ENCODE data around the gene PRDX2. TPM values are rescaled to one million over a fixed set of nuclear protein-coding genes. Genes with fewer than 3 reads are reported as not detected.

PRDX2 gene
- total RNA-seq, 1 donor from 2014 or later = 692 TPM

DNA sequence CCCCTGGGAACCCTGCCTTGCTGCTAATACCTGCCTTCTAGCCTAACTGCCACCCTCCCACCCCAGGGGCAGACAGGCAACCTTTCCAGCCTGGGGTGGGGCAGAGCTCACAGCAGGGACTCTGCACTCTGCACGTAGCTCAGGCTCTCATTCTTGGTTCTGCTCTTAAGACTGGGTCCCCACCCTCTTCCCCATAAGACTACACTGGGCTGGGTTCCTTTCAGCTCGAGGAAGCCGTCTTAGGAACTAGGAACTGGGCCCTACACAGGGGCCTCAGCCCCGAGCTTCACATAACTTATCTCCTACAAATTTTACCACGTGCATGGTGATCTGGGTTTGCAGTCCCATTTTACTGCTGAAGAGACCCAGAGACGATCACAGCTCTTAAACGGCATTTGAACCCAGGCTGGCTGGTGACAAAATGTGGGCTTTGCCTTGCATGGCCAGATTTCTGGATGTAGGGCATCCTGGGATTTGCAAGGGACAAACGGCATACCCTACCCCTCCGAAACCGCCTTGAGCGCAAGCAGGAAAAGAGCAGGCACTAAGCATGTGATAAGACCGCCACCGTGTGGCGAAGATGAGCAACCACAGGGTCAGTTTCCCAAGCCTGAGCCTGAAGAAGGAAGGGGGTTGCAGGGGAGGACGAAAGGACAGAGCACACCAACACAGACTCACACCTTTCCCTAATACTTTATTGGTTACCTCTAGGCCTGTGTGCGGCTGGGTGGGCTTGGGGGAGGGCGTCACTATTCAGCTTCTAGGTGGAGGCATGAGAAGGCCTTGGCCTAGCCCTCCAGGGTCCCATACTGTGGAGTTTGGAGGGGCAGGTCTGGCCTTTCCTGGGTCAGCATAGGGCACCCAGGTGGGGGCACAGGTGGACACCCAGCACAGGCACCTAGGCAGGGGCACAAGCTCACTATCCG lies 5.2 kb downstream of the PRDX2 start:
- peak; percentile 90 for DNase-seq (ENCODE audit: missing footprints)
- intact Hi-C loops (cut with DNase I) = loop anchor here (1.0 to 2.0 kb wide), 2 partner anchors 19 to 30 kb away; no protein-coding TSS in a partner anchor
- peak; percentile 21 for ATAC-seq

GRCh38 chr19:12794971-12795381 lies 6.6 kb downstream of the PRDX2 start:
- no peak for DNase-seq (ENCODE audit: missing footprints)
- intact Hi-C loops (cut with DNase I) = no loop called here
- no peak for ATAC-seq

- DNase-seq (ENCODE audit: missing footprints) (no peak), ATAC-seq (no peak)
- intact Hi-C loops (cut with DNase I) = no loop called here
Measured at GRCh38 chr19:12794196-12794941, 7.2 kb downstream of the PRDX2 start.

GRCh38 chr19:12793290-12794195 lies 8.1 kb downstream of the PRDX2 start:
- DNase-seq (ENCODE audit: missing footprints) = peak; percentile 95
- ATAC-seq = peak; percentile 53
- intact Hi-C loops (cut with DNase I) = no loop called here

GRCh38 chr19:12792853-12793289 lies 8.7 kb downstream of the PRDX2 start:
- DNase-seq (ENCODE audit: missing footprints) (no peak), ATAC-seq (no peak)
- intact Hi-C loops (cut with DNase I) = no loop called here

- peak; percentile 91 for DNase-seq (ENCODE audit: missing footprints)
- intact Hi-C loops (cut with DNase I) = no loop called here
- no peak for ATAC-seq
Measured at GRCh38 chr19:12792051-12792852, 9.3 kb downstream of the PRDX2 start.

DNA sequence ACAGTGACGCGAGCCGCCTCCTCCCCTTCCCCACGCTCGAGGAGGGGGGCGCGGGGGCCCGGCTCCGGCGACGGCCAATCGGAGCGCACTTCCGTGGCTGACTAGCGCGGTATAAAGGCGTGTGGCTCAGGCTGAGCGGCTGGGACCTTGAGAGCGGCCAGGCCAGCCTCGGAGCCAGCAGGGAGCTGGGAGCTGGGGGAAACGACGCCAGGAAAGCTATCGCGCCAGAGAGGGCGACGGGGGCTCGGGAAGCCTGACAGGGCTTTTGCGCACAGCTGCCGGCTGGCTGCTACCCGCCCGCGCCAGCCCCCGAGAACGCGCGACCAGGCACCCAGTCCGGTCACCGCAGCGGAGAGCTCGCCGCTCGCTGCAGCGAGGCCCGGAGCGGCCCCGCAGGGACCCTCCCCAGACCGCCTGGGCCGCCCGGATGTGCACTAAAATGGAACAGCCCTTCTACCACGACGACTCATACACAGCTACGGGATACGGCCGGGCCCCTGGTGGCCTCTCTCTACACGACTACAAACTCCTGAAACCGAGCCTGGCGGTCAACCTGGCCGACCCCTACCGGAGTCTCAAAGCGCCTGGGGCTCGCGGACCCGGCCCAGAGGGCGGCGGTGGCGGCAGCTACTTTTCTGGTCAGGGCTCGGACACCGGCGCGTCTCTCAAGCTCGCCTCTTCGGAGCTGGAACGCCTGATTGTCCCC lies 10.1 kb downstream of the PRDX2 start, which contains the start of gene JUNB:
TSS of gene JUNB (plus strand) at position 142 of the 706 bp plus-strand sequence. CDS start at position 428, 286 bp downstream.
- ATAC-seq = peak; percentile 66
- intact Hi-C loops (cut with DNase I) = loop anchor here (2.0 kb wide), 1 partner anchor 55 kb away; the partner anchor contains the start of gene GET3

GRCh38 chr19:12790628-12791344 lies 10.8 kb downstream of the PRDX2 start:
- ATAC-seq (no peak), DNase-seq (ENCODE audit: missing footprints) (no peak)
- intact Hi-C loops (cut with DNase I) = loop anchor here (2.0 kb wide), 1 partner anchor 54 kb away; the partner anchor contains the start of gene GET3

More for the DNA sequence above, 10.1 kb downstream of the PRDX2 start, which contains the start of gene JUNB:
- DNase-seq (ENCODE audit: missing footprints) = peak; percentile 99

DNA sequence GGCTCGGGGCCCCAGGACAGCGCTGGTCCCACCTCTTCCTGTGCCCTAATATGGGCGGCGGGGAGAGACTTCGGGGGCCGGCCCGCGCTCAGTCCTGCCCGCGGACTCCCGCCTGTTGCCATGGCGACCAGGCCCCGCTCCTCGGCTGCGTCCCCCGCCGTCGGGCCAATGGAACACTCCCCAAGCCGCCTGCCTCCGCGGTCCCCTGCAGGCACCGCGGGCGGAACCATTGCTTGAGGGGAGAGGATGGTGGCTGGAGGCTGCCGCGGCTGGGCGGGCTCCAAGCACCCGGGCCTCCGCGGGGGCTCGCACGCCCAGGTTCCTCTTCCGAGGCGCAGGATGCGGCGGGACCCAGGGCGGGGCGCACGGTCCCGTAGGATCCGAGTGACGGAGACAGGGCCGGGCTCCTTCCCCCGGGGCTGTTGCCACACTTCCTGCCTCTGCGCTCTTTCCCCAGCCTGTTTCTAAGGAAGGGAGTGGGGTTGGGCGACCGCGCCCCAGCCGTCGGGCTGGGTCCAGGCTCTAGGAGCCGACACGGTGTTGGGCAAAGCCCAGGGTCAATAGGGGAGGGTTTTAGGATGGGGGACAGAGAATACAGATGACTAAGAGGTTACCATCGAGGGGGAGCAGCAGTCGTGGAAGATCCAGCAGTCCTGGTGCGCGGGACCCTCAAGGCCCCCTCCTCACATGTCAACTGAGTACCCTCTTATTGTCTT lies 11.5 kb downstream of the PRDX2 start:
- peak; percentile 68 for ATAC-seq
- intact Hi-C loops (cut with DNase I) = loop anchor here (2.0 kb wide), 1 partner anchor 53 kb away; the partner anchor contains the start of gene GET3
- DNase-seq (ENCODE audit: missing footprints) = peak; percentile 99

- DNase-seq (ENCODE audit: missing footprints) (no peak), ATAC-seq (no peak)
- intact Hi-C loops (cut with DNase I) = no loop called here
Measured at GRCh38 chr19:12789098-12789903, 12.3 kb downstream of the PRDX2 start.

GRCh38 chr19:12788682-12789097 lies 12.9 kb downstream of the PRDX2 start:
- ATAC-seq = no peak
- intact Hi-C loops (cut with DNase I) = no loop called here
- DNase-seq (ENCODE audit: missing footprints) = peak; percentile 92

DNA sequence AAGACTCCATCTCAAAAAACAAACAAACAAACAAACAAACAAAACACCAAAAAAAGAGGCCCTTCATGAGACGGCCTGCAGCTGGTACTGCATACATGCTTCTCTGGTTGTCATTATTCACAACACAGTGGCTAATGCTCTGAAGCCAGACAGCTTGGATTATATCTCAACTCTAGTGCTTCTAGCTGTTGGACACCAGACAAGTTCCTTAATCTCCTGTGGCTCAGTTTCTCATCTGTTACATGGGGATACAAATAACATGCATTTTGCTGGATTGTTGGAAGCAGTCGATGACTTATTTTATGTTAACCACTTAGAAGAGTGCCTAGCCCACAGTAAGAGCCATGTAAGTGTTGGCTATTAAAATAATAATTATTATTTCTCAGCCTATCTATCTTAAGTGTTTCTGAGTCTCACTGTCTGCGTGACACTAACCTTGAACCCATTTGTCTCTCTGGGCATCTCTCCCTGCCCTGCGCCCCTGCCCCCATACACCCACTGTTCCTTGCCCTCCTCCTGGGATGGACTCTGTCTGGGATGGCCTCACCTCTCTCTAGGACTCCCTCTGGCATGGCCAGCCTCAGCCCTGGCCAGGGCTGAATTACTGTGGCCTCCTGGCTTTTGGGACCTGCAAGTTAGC lies 13.4 kb downstream of the PRDX2 start:
- ATAC-seq (no peak), DNase-seq (ENCODE audit: missing footprints) (no peak)
- intact Hi-C loops (cut with DNase I) = no loop called here

DNA sequence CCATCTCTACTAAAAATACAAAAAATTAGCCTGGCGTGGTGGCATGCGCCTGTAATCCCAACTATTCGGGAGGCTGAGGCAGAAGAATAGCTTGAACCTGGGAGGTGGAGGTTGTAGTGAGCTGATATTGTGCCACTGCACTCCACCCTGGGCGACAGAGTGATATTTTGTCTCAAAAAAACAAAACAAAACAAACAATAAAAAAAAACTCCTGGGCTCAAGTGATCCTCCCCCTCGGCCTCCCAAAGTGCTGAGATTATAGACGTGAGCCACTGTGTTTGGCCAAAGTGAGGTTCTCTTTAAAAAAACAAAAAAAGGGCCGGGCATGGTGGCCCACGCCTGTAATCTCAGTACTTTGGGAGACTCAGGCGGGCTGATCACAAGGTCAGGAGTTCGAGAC lies 14.1 kb downstream of the PRDX2 start:
- intact Hi-C loops (cut with DNase I) = no loop called here
- ATAC-seq (no peak), DNase-seq (ENCODE audit: missing footprints) (no peak)

GRCh38 chr19:12786952-12787351 lies 14.6 kb downstream of the PRDX2 start:
- no peak for DNase-seq (ENCODE audit: missing footprints)
- intact Hi-C loops (cut with DNase I) = no loop called here
- ATAC-seq = no peak
